Endothelial cell of umbilical vein (primary cell): Measurements from ENCODE around the gene ADIPOR2.
"Not testable (repeated sequence)": the region's sequence is repeated elsewhere in the genome, so short reads cannot be mapped to it uniquely, and the experiment has no call there.

Experiments used
- CTCF ChIP-seq, 2 donors: IDR thresholded peaks; 1 replicate in 1 of 2; 2 replicates in 1 of 2; pipeline ENCODE4 v1.5.1; 2011; ENCODE audit warnings: low read length in 2 of 2, mild to moderate bottlenecking in 2 of 2, moderate library complexity in 2 of 2, control low read depth in 1 of 2, inconsistent platforms in 1 of 2, low read depth in 1 of 2; ENCODE audit not compliant: insufficient read depth in 1 of 2; ENCODE audit errors: extremely low read depth in 1 of 2
- EZH2 ChIP-seq: IDR thresholded peaks from 2 replicates; pipeline ENCODE4 v1.6.1; 2012; ENCODE audit warnings: borderline replicate concordance, low read depth, mild to moderate bottlenecking, moderate library complexity, low read length, inconsistent platforms; ENCODE audit not compliant: severe bottlenecking
- GATA2 ChIP-seq: IDR thresholded peaks from 2 replicates; pipeline ENCODE4 v1.7.0; 2011; ENCODE audit warnings: low read depth, mild to moderate bottlenecking, moderate library complexity, mixed read lengths, low read length; ENCODE audit not compliant: insufficient read length, insufficient read depth
- JUN ChIP-seq: IDR thresholded peaks from 2 replicates; pipeline ENCODE4 v1.6.1; 2011; ENCODE audit warnings: borderline replicate concordance, low read depth; ENCODE audit not compliant: insufficient read length, insufficient read depth
- MYC ChIP-seq: IDR thresholded peaks from one replicate; pipeline ENCODE4 v1.6.1; 2011; ENCODE audit warnings: mild to moderate bottlenecking, low read depth, low read length
- POLR2A ChIP-seq: IDR thresholded peaks from 2 replicates; pipeline ENCODE4 v1.6.1; 2012; ENCODE audit warnings: low read depth, mild to moderate bottlenecking, control low read depth, low read length
- POLR2AphosphoS5 ChIP-seq: IDR thresholded peaks from 2 replicates; pipeline ENCODE4 v1.6.1; 2012; ENCODE audit warnings: low read depth, mild to moderate bottlenecking, control low read depth, low read length, moderate library complexity; ENCODE audit not compliant: insufficient read depth
- TF ChIP-seq, protein P1 (sequence below): IDR thresholded peaks from 2 replicates; pipeline ENCODE4 v1.6.1; 2011; ENCODE audit not compliant: insufficient read depth, insufficient read length

DNA sequence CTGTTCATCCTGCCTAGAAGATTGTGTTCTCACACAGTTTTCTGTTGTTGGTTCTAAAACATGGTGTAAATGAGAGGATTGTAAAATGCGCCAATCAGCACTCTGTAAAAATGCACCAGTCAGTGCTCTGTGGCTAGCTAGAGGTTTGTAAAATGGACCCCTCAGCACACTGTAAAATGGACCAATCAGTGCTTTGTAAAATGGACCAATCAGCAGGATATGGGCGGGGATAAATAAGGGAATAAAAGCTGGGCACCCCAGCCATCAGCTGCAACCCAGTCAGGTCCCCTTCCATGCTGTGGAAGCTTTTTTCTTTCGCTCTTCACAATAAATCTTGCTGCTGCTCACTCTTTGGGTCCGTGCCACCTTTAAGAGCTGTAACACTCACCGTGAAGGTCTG lies 19.1 kb downstream of the ADIPOR2 start:
- not testable (repeated sequence) for TF ChIP-seq CTCF (IDR thresholded peaks at IDR 0.05; ENCODE audit: extremely low read depth in 1 of 2, insufficient read depth in 1 of 2, low read depth in 1 of 2, low read length in 2 of 2); GATA2; POLR2A; EZH2; POLR2AphosphoS5; MYC; JUN
- TF ChIP-seq, protein P1, sequence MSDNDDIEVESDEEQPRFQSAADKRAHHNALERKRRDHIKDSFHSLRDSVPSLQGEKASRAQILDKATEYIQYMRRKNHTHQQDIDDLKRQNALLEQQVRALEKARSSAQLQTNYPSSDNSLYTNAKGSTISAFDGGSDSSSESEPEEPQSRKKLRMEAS: not testable (repeated sequence)
